ENCODE data around the gene HNRNPC.

DNA sequence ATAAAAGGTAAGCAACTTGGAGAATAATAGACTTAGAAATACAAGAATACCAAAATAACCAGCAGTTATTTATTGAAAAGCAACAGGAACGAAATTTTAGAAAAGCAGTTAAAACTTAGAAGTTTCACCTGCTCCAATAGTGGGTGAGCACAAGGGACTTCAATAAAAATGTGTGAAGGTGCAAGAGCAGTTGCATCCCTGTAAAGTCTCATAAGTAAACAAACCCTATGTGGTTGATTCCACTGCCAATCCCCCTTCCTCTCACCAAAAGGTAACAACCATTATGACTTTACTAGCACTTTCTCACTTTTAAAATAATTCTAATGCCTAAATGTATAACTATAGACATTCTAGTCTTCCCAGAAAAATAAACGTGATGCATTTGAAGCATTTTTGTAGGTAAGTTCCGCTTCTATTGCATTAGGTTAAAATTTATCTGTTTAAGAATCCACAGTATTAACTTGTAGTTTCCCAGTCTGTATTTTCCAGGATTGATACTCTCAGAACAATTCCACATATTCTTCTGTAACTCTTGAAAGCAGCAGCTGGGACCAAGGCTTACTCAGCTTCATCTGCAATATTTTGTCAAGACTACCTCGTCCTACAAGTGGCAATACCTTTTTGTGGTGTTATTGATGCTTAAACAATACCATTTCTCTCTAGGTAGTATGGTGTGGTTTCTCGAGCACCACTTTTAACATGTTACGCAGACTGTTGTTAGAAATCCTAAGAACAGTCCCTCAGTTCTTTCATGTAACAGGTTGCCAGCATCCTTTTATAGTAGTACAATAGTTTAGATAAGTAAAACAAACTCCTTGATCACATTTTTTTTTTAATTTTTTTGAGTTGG is 32.1 kb downstream of the HNRNPC start:
- TF ChIP-seq POLR2A (IDR thresholded peaks at IDR 0.05) (no peak), CTCF (IDR thresholded peaks at IDR 0.05) (no peak)

Data from thyroid gland (tissue), 4 donors.